Karpas-422 (cell line): ENCODE measurements around the gene CAMSAP1. TPM values are rescaled to one million over a fixed set of nuclear protein-coding genes. Genes with fewer than 3 reads are reported as not detected.
"Not testable (repeated sequence)": the region's sequence is repeated elsewhere in the genome, so short reads cannot be mapped to it uniquely, and the experiment has no call there.

Source experiments
- DNase-seq: peaks from one replicate; pipeline ENCODE4 v3.0.0-alpha.2; 2015
- H2AFZ ChIP-seq: fragments of 200-600 bp; sonication (generic); 2 replicates; pipeline ENCODE4 v1.6.1; 2014; ENCODE audit warnings: antibody characterized with exemption, low read length, mixed read lengths
- H3K27ac ChIP-seq: fragments of 200-600 bp; sonication (generic); 2 replicates; pipeline ENCODE4 v1.5.1; 2014; ENCODE audit warnings: mild to moderate bottlenecking, low read length, moderate library complexity
- H3K27me3 ChIP-seq: fragments of 200-600 bp; sonication (generic); 2 replicates; pipeline ENCODE4 v1.6.1; 2014; ENCODE audit warnings: low read length, mixed read lengths
- H3K36me3 ChIP-seq: fragments of 200-600 bp; sonication (generic); 2 replicates; pipeline ENCODE4 v1.6.1; 2014; ENCODE audit warnings: low read length, mixed read lengths; ENCODE audit not compliant: insufficient read depth
- H3K4me1 ChIP-seq: fragments of 200-600 bp; sonication (generic); 2 replicates; pipeline ENCODE4 v1.6.1; 2014; ENCODE audit warnings: mild to moderate bottlenecking, low read length, mixed read lengths
- H3K4me2 ChIP-seq: fragments of 200-600 bp; sonication (generic); 2 replicates; pipeline ENCODE4 v1.6.1; 2014; ENCODE audit warnings: low read length, low read depth, mild to moderate bottlenecking; ENCODE audit not compliant: poor library complexity, severe bottlenecking
- H3K4me3 ChIP-seq: fragments of 200-600 bp; sonication (generic); 2 replicates; pipeline ENCODE4 v1.5.1; 2014; ENCODE audit warnings: mild to moderate bottlenecking, antibody characterized with exemption, low read length, mixed read lengths
- H3K79me2 ChIP-seq: fragments of 200-600 bp; sonication (generic); 2 replicates; pipeline ENCODE4 v1.6.1; 2014; ENCODE audit warnings: mild to moderate bottlenecking, low read length, mixed read lengths
- H3K9ac ChIP-seq: fragments of 200-600 bp; sonication (generic); 2 replicates; pipeline ENCODE4 v1.6.0; 2014; ENCODE audit warnings: low read length
- H3K9me2 ChIP-seq: fragments of 200-600 bp; sonication (generic), shearing (Covaris generic); replicated peaks from 2 replicates; pipeline ENCODE4 v1.6.0; 2014; ENCODE audit warnings: mild to moderate bottlenecking, low read length, moderate library complexity; ENCODE audit not compliant: insufficient read depth
- H3K9me3 ChIP-seq: fragments of 300-700, 200-600 bp; sonication (generic); 2 replicates; pipeline ENCODE4 v1.6.1; 2014; ENCODE audit warnings: low read length, mixed read lengths
- H4K20me1 ChIP-seq: fragments of 200-600 bp; sonication (generic); 2 replicates; pipeline ENCODE4 v1.6.1; 2014; ENCODE audit warnings: mild to moderate bottlenecking, antibody characterized with exemption, low read length, low read depth; ENCODE audit not compliant: insufficient read depth
- total RNA-seq: library from RNA; depleted of rRNA; stranded (reverse); fragments of >200 nt; shearing (Covaris generic); gene quantifications from 2 replicates; pipeline ENCODE4 v1.2.3, GENCODE V29; 2014; ENCODE audit warnings: low replicate concordance

Gene CAMSAP1
- total RNA-seq, 1 experiment from 2014 or later, result 26.9 TPM

DNA sequence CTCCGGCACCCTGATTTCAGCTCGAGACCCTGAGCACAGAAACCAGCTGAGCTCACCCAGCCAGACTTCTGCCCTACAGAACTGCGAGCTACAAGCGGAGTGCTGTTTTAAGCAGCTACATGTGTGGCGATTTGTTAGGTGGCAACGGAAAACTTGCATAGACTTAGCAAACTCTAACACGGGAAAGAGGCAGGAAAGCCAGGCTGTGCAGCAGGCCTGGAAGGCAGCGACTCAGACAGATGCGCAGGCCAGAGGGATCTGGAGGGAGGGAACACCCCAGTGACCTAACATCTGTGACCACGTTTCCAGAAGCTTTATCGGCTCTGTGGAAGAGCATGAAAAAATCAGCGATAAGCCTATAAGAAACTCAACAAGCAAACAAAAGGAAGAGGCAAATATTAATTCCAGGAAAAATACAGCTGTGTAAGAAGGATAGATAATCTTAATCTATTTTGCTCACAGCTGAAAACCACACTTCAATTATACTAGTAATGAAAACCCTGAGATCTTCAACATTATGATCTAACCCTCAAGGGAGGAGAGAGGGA lies 42.9 kb upstream of the CAMSAP1 start:
- Histone ChIP-seq H3K9ac (no peak overlapping the region), H3K9me3 (no peaks in the 10 kb centered on the region), H3K27ac (no peak overlapping the region), H3K4me2 (no peak overlapping the region), H3K4me3 (no peak overlapping the region), H3K79me2 (peaks cover 9% of the 10 kb centered on the region; the same call in 1 of the 2 replicates), H4K20me1 (no peaks in the 10 kb centered on the region), H3K9me2 (no peaks in the 10 kb centered on the region), H3K27me3 (no peaks in the 10 kb centered on the region), H3K4me1 (no peaks in the 10 kb centered on the region), H2AFZ (no peak overlapping the region), H3K36me3 (peaks cover 10% of the 10 kb centered on the region; the same call in 1 of the 2 replicates)
- DNase-seq, result no peak

DNA sequence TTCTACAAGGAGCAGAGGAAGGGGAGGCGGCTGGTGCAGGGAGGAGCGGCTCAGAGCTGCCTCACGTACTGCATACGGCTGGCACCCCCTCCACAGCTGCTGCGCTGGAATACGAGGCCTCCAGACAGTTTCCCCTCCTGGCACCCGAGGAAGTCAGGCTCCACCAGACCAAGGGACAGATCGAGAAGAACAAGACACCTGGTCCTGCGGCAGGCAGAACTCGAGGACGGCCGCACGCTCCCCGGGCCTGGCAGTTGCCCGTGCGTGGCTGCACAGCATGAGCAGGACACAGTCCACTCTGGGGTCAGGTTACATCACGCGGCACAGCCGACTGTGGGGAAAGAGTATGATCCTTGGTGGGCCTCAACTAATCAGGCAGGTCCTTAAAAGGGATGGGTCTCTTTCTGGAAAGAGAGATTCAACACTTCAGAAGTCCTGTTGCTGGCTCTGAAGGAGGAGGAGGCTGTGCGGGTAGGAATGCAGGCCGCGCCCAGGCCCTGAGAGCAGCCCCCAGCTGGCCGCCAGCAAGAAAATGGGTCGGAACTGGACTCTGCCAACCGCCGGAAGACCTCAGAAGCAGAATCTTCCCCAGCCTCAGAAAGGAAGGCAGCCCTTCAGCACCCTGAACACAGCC lies 42.3 kb upstream of the CAMSAP1 start:
- H3K9ac ChIP-seq, result no peak overlapping the region
- H3K9me2 ChIP-seq, result no peaks in the 10 kb centered on the region
- H3K79me2 ChIP-seq, result peaks cover 11% of the 10 kb centered on the region; the same call in 1 of the 2 replicates
- H3K9me3 ChIP-seq, result no peaks in the 10 kb centered on the region
- no peak for DNase-seq
- no peaks in the 10 kb centered on the region for H3K4me1 ChIP-seq
- no peak overlapping the region for H3K4me2 ChIP-seq
- peaks cover 7% of the 10 kb centered on the region; the same call in 1 of the 2 replicates for H3K36me3 ChIP-seq
- no peaks in the 10 kb centered on the region for H3K27me3 ChIP-seq
- H4K20me1 ChIP-seq, result no peaks in the 10 kb centered on the region
- H2AFZ ChIP-seq, result no peak overlapping the region
- no peak overlapping the region for H3K27ac ChIP-seq
- no peak overlapping the region for H3K4me3 ChIP-seq

DNA sequence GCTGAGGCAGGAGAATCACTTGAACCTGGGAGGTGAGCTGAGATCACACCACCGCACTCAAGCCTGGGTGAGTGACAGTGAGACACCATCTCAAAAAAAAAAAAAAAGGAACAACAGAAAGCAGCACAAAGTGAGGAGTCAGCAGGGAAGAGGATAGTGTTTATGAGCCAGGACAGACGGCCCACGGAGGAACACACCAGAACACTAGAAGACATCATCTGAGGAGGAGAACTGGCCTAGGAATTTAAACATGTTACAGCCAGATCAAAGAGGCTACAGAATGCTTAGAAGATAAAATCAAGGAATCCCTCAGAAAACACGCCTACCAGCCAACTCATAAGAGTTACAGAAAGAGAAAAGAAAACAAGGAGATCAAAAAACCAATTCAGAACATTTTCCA lies 41.6 kb upstream of the CAMSAP1 start:
- DNase-seq, result no peak
- H3K9ac ChIP-seq, result no peak overlapping the region
- H2AFZ ChIP-seq, result no peak overlapping the region
- H3K36me3 ChIP-seq, result peaks cover 5% of the 10 kb centered on the region; the same call in 1 of the 2 replicates
- H3K4me2 ChIP-seq, result no peak overlapping the region
- H3K4me3 ChIP-seq, result no peak overlapping the region
- no peaks in the 10 kb centered on the region for H4K20me1 ChIP-seq
- no peaks in the 10 kb centered on the region for H3K27me3 ChIP-seq
- H3K27ac ChIP-seq, result no peak overlapping the region
- H3K4me1 ChIP-seq, result no peaks in the 10 kb centered on the region
- no peaks in the 10 kb centered on the region for H3K9me2 ChIP-seq
- peaks cover 11% of the 10 kb centered on the region; the same call in 1 of the 2 replicates for H3K79me2 ChIP-seq
- H3K9me3 ChIP-seq, result no peaks in the 10 kb centered on the region

DNA sequence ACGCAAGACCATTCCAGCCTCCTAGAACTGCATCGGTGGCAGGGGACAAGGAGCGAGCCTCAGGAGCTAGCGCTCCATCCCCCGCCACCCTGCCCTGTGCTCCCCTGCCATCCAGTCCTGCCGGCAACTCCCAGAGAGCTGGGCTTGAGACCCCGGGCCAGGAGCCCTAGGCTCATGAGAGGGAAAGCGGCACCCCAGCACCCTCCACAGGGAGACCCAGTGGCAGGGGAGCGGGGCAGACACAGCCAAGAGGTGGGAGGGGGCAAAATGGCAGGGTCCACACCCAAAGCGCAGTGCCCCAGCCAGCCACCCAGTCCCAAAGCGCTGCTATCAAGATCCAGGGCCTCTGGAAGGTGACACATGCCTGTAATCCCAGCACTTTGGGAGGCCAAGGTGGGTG lies 41.1 kb upstream of the CAMSAP1 start:
- peaks cover 5% of the 10 kb centered on the region; the same call in 1 of the 2 replicates for H3K36me3 ChIP-seq
- H3K79me2 ChIP-seq, result peaks cover 11% of the 10 kb centered on the region; the same call in 1 of the 2 replicates
- H4K20me1 ChIP-seq, result no peaks in the 10 kb centered on the region
- H3K9me2 ChIP-seq, result no peaks in the 10 kb centered on the region
- H3K9me3 ChIP-seq, result no peaks in the 10 kb centered on the region
- no peak overlapping the region for H3K9ac ChIP-seq
- peaks cover under 1% of the 10 kb centered on the region; the same call in 1 of the 2 replicates for H3K4me1 ChIP-seq
- no peak overlapping the region for H3K27ac ChIP-seq
- H3K4me2 ChIP-seq, result no peak overlapping the region
- H3K27me3 ChIP-seq, result no peaks in the 10 kb centered on the region
- no peak overlapping the region for H2AFZ ChIP-seq
- DNase-seq, result no peak
- no peak overlapping the region for H3K4me3 ChIP-seq

DNA sequence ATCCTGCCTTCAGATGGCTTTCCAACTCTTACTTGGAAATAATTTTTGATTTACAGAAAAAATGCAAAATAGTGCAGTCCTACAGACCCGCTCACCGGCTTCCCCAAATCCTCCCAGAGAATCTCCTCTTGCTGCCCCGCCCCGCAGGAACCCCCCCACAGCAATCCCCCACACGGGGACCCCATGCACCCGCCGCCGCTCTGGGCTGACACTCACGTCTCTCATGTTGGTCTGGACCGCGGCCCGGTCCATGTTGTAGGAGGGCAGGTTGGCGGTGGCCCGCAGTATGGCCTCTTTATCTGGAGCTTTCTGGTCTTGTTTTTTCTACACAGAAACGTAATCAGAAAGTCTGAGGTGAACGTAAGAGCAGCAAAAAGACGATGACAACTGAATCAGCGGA lies 40.2 kb upstream of the CAMSAP1 start:
- no peaks in the 10 kb centered on the region for H4K20me1 ChIP-seq
- H3K27ac ChIP-seq, result no peak overlapping the region
- no peak overlapping the region for H2AFZ ChIP-seq
- H3K79me2 ChIP-seq, result peaks cover 13% of the 10 kb centered on the region; the same call in 1 of the 2 replicates
- H3K4me3 ChIP-seq, result no peak overlapping the region
- no peaks in the 10 kb centered on the region for H3K27me3 ChIP-seq
- no peak for DNase-seq
- no peak overlapping the region for H3K4me2 ChIP-seq
- peaks cover 8% of the 10 kb centered on the region; the same call in 1 of the 2 replicates for H3K36me3 ChIP-seq
- no peaks in the 10 kb centered on the region for H3K9me2 ChIP-seq
- no peaks in the 10 kb centered on the region for H3K9me3 ChIP-seq
- peaks cover 6% of the 10 kb centered on the region for H3K4me1 ChIP-seq
- no peak overlapping the region for H3K9ac ChIP-seq

DNA sequence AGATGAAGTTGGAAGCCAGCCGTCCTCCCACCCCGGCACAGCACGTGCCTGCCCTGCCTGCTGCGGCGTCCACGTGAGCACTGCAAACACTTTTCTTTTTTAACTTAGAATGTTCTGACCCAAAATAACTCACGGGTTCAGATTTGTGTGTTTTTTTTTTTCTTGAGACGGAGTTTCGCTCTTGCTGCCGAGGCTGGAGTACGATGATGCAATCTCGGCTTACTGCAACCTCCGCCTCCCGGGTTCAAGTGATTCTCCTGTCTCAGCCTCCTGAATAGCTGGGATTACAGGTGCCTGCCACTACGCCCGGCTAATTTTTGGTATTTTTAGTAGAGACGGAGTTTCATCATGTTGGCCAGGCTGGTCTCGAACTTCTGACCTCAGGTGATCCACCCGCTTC lies 39.8 kb upstream of the CAMSAP1 start:
- not testable (repeated sequence) for H3K4me3 ChIP-seq, H3K9me3 ChIP-seq, H3K36me3 ChIP-seq, DNase-seq, H3K27me3 ChIP-seq, H3K9me2 ChIP-seq, H3K27ac ChIP-seq, H3K4me1 ChIP-seq, H3K4me2 ChIP-seq, H2AFZ ChIP-seq, H3K9ac ChIP-seq, H4K20me1 ChIP-seq
- H3K79me2 ChIP-seq, result peaks cover 15% of the 10 kb centered on the region; the same call in 1 of the 2 replicates

DNA sequence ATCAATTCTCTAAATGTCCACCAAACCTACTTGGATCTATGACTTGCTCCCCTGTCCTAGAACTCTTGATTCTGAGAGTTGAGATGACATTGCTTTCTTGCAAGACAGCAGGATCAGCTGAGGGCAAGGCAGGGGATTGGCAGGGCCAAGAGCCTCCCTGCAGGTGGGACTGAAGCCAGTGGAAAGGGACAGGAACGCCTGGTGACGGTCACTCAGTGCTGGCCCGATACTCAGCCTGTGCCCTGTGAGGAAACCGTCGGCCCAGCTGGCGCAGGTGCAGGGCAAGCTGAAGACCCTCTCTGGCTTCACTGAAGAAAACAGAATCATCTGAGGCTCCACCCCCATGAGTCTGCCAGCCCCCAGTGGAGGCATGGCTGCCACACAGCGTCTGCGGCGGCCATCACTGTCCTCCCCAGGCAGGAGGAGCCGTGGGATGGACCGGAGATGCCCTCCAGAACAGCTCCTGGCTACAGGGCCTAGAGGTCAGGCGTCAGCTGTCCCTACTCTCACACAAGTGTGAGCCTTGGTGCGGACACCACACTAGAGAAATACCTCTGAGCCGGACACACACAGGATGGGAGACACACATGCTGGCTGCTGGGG lies 39.1 kb upstream of the CAMSAP1 start:
- Histone ChIP-seq H3K4me2 (no peak overlapping the region), H3K27ac (no peak overlapping the region), H3K79me2 (peaks cover 20% of the 10 kb centered on the region; the same call in 1 of the 2 replicates), H2AFZ (no peak overlapping the region), H3K9me2 (no peaks in the 10 kb centered on the region), H3K36me3 (peaks cover 6% of the 10 kb centered on the region), H3K9me3 (no peaks in the 10 kb centered on the region), H4K20me1 (no peaks in the 10 kb centered on the region), H3K27me3 (no peaks in the 10 kb centered on the region), H3K4me3 (no peak overlapping the region), H3K9ac (no peak overlapping the region), H3K4me1 (peaks cover 6% of the 10 kb centered on the region)
- no peak for DNase-seq

DNA sequence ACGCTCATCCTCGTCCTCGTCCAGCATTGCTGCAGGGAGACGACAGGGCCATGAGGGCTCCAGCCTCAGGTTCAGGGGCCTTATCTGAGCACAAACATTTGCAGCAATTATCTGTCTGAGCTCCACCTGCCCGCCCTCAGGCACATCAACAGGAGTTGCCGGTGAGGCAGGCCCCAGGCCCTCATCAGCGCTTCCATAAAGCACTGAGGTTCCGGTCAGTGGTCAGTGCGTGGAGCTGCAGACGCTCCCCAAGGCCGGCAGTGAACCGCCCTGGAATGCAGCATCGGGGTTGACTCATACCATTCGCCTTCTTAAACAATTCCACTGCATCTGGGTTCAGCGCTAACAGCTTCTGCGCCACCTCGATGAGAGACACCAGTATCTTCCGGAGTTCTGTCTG lies 38.6 kb upstream of the CAMSAP1 start:
- no peak overlapping the region for H3K27ac ChIP-seq
- H3K4me1 ChIP-seq, result peaks cover 6% of the 10 kb centered on the region
- no peak overlapping the region for H3K4me3 ChIP-seq
- H3K79me2 ChIP-seq, result peaks cover 20% of the 10 kb centered on the region; the same call in 1 of the 2 replicates
- no peaks in the 10 kb centered on the region for H4K20me1 ChIP-seq
- H3K9ac ChIP-seq, result no peak overlapping the region
- H2AFZ ChIP-seq, result no peak overlapping the region
- DNase-seq, result no peak
- H3K4me2 ChIP-seq, result no peak overlapping the region
- H3K27me3 ChIP-seq, result no peaks in the 10 kb centered on the region
- H3K36me3 ChIP-seq, result peaks cover 6% of the 10 kb centered on the region
- no peaks in the 10 kb centered on the region for H3K9me2 ChIP-seq
- no peaks in the 10 kb centered on the region for H3K9me3 ChIP-seq
